Type B pancreatic cell (in vitro differentiated cells): Measurements from ENCODE around the gene ESR1. TPM values are rescaled to one million over a fixed set of nuclear protein-coding genes. Genes with fewer than 3 reads are reported as not detected.

Source experiments
- DNase-seq: peaks from one replicate; pipeline ENCODE4 v3.0.0; 2021; ENCODE audit warnings: mixed read lengths; ENCODE audit not compliant: unreplicated experiment; ENCODE audit errors: extremely low spot score
- H3K27ac Mint-ChIP-seq: 2 replicates; pipeline ENCODE4 v1.8.0; 2021; ENCODE audit warnings: mild to moderate bottlenecking, mixed read lengths
- H3K27me3 Mint-ChIP-seq: 2 replicates; pipeline ENCODE4 v1.8.0; 2021; ENCODE audit warnings: mixed read lengths
- H3K36me3 Mint-ChIP-seq: 2 replicates; pipeline ENCODE4 v1.8.0; 2021; ENCODE audit warnings: mixed read lengths
- H3K4me1 Mint-ChIP-seq: one replicate; pipeline ENCODE4 v1.8.0; 2021; ENCODE audit warnings: mixed read lengths; ENCODE audit not compliant: unreplicated experiment
- H3K4me3 Mint-ChIP-seq: 2 replicates; pipeline ENCODE4 v1.8.0; 2021; ENCODE audit warnings: mild to moderate bottlenecking, mixed read lengths
- H3K9me3 Mint-ChIP-seq: 2 replicates; pipeline ENCODE4 v1.8.0; 2021; ENCODE audit warnings: mixed read lengths
- CTCF ChIP-seq: fragments of 200-600 bp; sonication (generic); conservative IDR thresholded peaks from 2 replicates; pipeline ENCODE4 v1.5.0; 2021; ENCODE audit warnings: antibody characterized with exemption, mild to moderate bottlenecking
- total RNA-seq: library from RNA; stranded (reverse); gene quantifications from 2 replicates; pipeline ENCODE4 v1.2.1, GENCODE V29; 2021; ENCODE audit warnings: low replicate concordance

The ESR1 gene
- total RNA-seq, 1 donor from 2014 or later = 0.24 TPM

- H3K27ac Mint-ChIP-seq = no peak overlapping the region
- H3K4me3 Mint-ChIP-seq = no peak overlapping the region
- peaks cover 18% of the 10 kb centered on the region for H3K4me1 Mint-ChIP-seq
- TF ChIP-seq CTCF = no peak
- no peak for DNase-seq
- peaks cover 4% of the 10 kb centered on the region for H3K27me3 Mint-ChIP-seq
- H3K36me3 Mint-ChIP-seq = no peaks in the 10 kb centered on the region
- H3K9me3 Mint-ChIP-seq = peaks cover 17% of the 10 kb centered on the region
Measured at GRCh38 chr6:152091201-152091600, 283.7 kb downstream of the ESR1 start.

GRCh38 chr6:152091851-152092341, 284.4 kb downstream of the ESR1 start:
- no peak for TF ChIP-seq CTCF
- Mint-ChIP-seq H3K27me3 (peaks cover 4% of the 10 kb centered on the region), H3K36me3 (no peaks in the 10 kb centered on the region), H3K4me1 (peaks cover 23% of the 10 kb centered on the region), H3K9me3 (peaks cover 17% of the 10 kb centered on the region), H3K4me3 (no peak overlapping the region), H3K27ac (no peak overlapping the region)
- DNase-seq = no peak

GRCh38 chr6:152093711-152094110, 286.2 kb downstream of the ESR1 start:
- peaks cover 17% of the 10 kb centered on the region for H3K9me3 Mint-ChIP-seq
- H3K4me1 Mint-ChIP-seq = peaks cover 26% of the 10 kb centered on the region
- H3K36me3 Mint-ChIP-seq = no peaks in the 10 kb centered on the region
- TF ChIP-seq CTCF = no peak
- H3K27ac Mint-ChIP-seq = no peak overlapping the region
- no peak for DNase-seq
- peaks cover 4% of the 10 kb centered on the region for H3K27me3 Mint-ChIP-seq
- H3K4me3 Mint-ChIP-seq = no peak overlapping the region

GRCh38 chr6:152094276-152094675, 286.8 kb downstream of the ESR1 start:
- H3K36me3 Mint-ChIP-seq = no peaks in the 10 kb centered on the region
- TF ChIP-seq CTCF = no peak
- H3K9me3 Mint-ChIP-seq = peaks cover 17% of the 10 kb centered on the region
- no peak overlapping the region for H3K27ac Mint-ChIP-seq
- no peak overlapping the region for H3K4me3 Mint-ChIP-seq
- no peak for DNase-seq
- H3K27me3 Mint-ChIP-seq = peaks cover 4% of the 10 kb centered on the region
- peaks cover 26% of the 10 kb centered on the region for H3K4me1 Mint-ChIP-seq

GRCh38 chr6:152094992-152095592, 287.6 kb downstream of the ESR1 start:
- no peak for TF ChIP-seq CTCF
- peaks cover 4% of the 10 kb centered on the region for H3K27me3 Mint-ChIP-seq
- H3K36me3 Mint-ChIP-seq = no peaks in the 10 kb centered on the region
- peaks cover 30% of the 10 kb centered on the region for H3K4me1 Mint-ChIP-seq
- no peak for DNase-seq
- H3K4me3 Mint-ChIP-seq = no peak overlapping the region
- H3K9me3 Mint-ChIP-seq = peaks cover 17% of the 10 kb centered on the region
- peak overlapping the region; percentile 78 for H3K27ac Mint-ChIP-seq
